PC-3 (cell line): ENCODE results near the gene ZNF799. TPM values are rescaled to one million over a fixed set of nuclear protein-coding genes. Genes with fewer than 3 reads are reported as not detected.
"Not testable (repeated sequence)": the region's sequence is repeated elsewhere in the genome, so short reads cannot be mapped to it uniquely, and the experiment has no call there.

Source experiments
- ATAC-seq: fragments of 200-7000 bp; cut with Tn5 transposase; 2 replicates; pipeline ENCODE4 v1.9.1; 2020; ENCODE audit warnings: mild to moderate bottlenecking, moderate library complexity
- BruUV-seq: library from RNA; stranded (reverse); fragments of 400-500 nt; replicated peaks from 2 replicates; lab custom pipeline; 2021; lab: Mats Ljungman, UMichigan
- CTCF ChIA-PET: fragments of 300-600 bp; sonication (Branson Sonifier 250); formaldehyde crosslinking; loops from one replicate; lab custom pipeline; 2022; ENCODE audit warnings: antibody characterized with exemption; lab: Charles Lee
- POLR2A ChIA-PET: fragments of 300-600 bp; sonication (Branson Sonifier 250); formaldehyde crosslinking; loops from one replicate; lab custom pipeline; 2022; ENCODE audit warnings: antibody characterized with exemption; ENCODE audit not compliant: unreplicated experiment; lab: Charles Lee
- DNase-seq: peaks from one replicate; pipeline ENCODE4 v3.0.0-alpha.2; 2015
- H2AFZ ChIP-seq: fragments of 300-600 bp; sonication (generic); 2 replicates; pipeline ENCODE4 v1.6.0; 2016; ENCODE audit warnings: antibody characterized with exemption, low read length
- H3F3A ChIP-seq: fragments of 300-600 bp; sonication (generic); one replicate; pipeline ENCODE4 v1.6.0; 2017; ENCODE audit warnings: antibody characterized with exemption, low read length, control low read depth, mild to moderate bottlenecking; ENCODE audit not compliant: unreplicated experiment
- H3K27ac ChIP-seq: fragments of 300-600 bp; sonication (generic); 2 replicates; pipeline ENCODE4 v1.5.1; 2016; ENCODE audit warnings: mild to moderate bottlenecking, low read length
- H3K27me3 ChIP-seq: fragments of 300-600 bp; sonication (generic); 2 replicates; pipeline ENCODE4 v1.6.1; 2016; ENCODE audit warnings: low read length, mixed read lengths
- H3K36me3 ChIP-seq: fragments of 300-600 bp; sonication (generic); 2 replicates; pipeline ENCODE4 v1.6.1; 2016; ENCODE audit warnings: low read depth, mixed run types, low read length, mixed read lengths
- H3K4me1 ChIP-seq: fragments of 300-600 bp; sonication (generic); 2 replicates; pipeline ENCODE4 v1.5.1; 2016; ENCODE audit warnings: low read length; ENCODE audit not compliant: insufficient read depth
- H3K4me2 ChIP-seq: fragments of 300-600 bp; sonication (generic); 2 replicates; pipeline ENCODE4 v1.6.0; 2016; ENCODE audit warnings: low read length
- H3K4me3 ChIP-seq: fragments of 300-600 bp; sonication (generic); 2 replicates; pipeline ENCODE4 v1.5.1; 2016; ENCODE audit warnings: mild to moderate bottlenecking, low read length, mixed read lengths
- H3K79me2 ChIP-seq: fragments of 300-600 bp; sonication (generic); 2 replicates; pipeline ENCODE4 v1.6.1; 2017; ENCODE audit warnings: low read length, mixed read lengths
- H3K9ac ChIP-seq: fragments of 300-600 bp; sonication (generic); 2 replicates; pipeline ENCODE4 v1.6.0; 2016; ENCODE audit warnings: mild to moderate bottlenecking, low read length
- H3K9me2 ChIP-seq: fragments of 300-600 bp; sonication (generic); replicated peaks from 2 replicates; pipeline ENCODE4 v1.6.1; 2016; ENCODE audit warnings: mixed run types, low read length, mixed read lengths
- H3K9me3 ChIP-seq: fragments of 300-600 bp; sonication (generic); 2 replicates; pipeline ENCODE4 v1.6.1; 2016; ENCODE audit warnings: low read length, mixed read lengths
- H4K20me1 ChIP-seq: fragments of 300-600 bp; sonication (generic); 2 replicates; pipeline ENCODE4 v1.6.1; 2016; ENCODE audit warnings: low read length, mixed read lengths
- EZH2 ChIP-seq: fragments of 300-600 bp; sonication (generic); IDR thresholded peaks from one replicate; pipeline ENCODE4 v1.6.1; 2017; ENCODE audit warnings: antibody characterized with exemption, mild to moderate bottlenecking, low read length; ENCODE audit not compliant: unreplicated experiment
- EZH2phosphoT487 ChIP-seq: fragments of 300-600 bp; sonication (generic); IDR thresholded peaks from 2 replicates; pipeline ENCODE4 v1.6.1; 2018; ENCODE audit warnings: mild to moderate bottlenecking, antibody characterized with exemption, low read length, borderline replicate concordance
- intact Hi-C: fragments of 100-400 bp; cut with micrococcal nuclease; formaldehyde crosslinking; loops from 2 replicates; pipeline ENCODE4 v1.9.0; 2023
- total RNA-seq: library from RNA; depleted of rRNA; stranded (reverse); fragments of >200 nt; gene quantifications from 2 replicates; pipeline ENCODE4 v1.2.3, GENCODE V29; 2014
- TF ChIP-seq, protein P1 (sequence below): fragments of 300-600 bp; sonication (generic); conservative IDR thresholded peaks from 2 replicates; pipeline ENCODE4 v1.5.1; 2017; ENCODE audit warnings: antibody characterized with exemption, low read depth, mild to moderate bottlenecking, low read length

The ZNF799 gene
- total RNA-seq, 1 experiment from 2014 or later = 5.9 TPM

- DNase-seq (no peak), ATAC-seq (no peak)
- Histone ChIP-seq H3K9me3 (peaks cover 38% of the 10 kb centered on the region), H3K36me3 (peaks cover 71% of the 10 kb centered on the region), H3K9me2 (no peaks in the 10 kb centered on the region), H3K4me1 (no peaks in the 10 kb centered on the region), H3K27me3 (no peaks in the 10 kb centered on the region), H3F3A (no peaks in the 10 kb centered on the region), H3K27ac (no peak overlapping the region), H3K79me2 (no peaks in the 10 kb centered on the region), H3K4me2 (no peak overlapping the region), H3K9ac (no peak overlapping the region), H4K20me1 (no peaks in the 10 kb centered on the region), H2AFZ (no peak overlapping the region), H3K4me3 (no peak overlapping the region)
- CTCF ChIA-PET = no interaction called here
- POLR2A ChIA-PET = no interaction called here
- intact Hi-C loops = no loop called here
- TF ChIP-seq, protein P1, sequence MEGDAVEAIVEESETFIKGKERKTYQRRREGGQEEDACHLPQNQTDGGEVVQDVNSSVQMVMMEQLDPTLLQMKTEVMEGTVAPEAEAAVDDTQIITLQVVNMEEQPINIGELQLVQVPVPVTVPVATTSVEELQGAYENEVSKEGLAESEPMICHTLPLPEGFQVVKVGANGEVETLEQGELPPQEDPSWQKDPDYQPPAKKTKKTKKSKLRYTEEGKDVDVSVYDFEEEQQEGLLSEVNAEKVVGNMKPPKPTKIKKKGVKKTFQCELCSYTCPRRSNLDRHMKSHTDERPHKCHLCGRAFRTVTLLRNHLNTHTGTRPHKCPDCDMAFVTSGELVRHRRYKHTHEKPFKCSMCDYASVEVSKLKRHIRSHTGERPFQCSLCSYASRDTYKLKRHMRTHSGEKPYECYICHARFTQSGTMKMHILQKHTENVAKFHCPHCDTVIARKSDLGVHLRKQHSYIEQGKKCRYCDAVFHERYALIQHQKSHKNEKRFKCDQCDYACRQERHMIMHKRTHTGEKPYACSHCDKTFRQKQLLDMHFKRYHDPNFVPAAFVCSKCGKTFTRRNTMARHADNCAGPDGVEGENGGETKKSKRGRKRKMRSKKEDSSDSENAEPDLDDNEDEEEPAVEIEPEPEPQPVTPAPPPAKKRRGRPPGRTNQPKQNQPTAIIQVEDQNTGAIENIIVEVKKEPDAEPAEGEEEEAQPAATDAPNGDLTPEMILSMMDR = no peak
- no peak for TF ChIP-seq EZH2phosphoT487
- no peak for TF ChIP-seq EZH2
- no TSS peak for BruUV-seq
Measured at GRCh38 chr19:12425888-12426274, 24.8 kb upstream of the ZNF799 start.

DNA sequence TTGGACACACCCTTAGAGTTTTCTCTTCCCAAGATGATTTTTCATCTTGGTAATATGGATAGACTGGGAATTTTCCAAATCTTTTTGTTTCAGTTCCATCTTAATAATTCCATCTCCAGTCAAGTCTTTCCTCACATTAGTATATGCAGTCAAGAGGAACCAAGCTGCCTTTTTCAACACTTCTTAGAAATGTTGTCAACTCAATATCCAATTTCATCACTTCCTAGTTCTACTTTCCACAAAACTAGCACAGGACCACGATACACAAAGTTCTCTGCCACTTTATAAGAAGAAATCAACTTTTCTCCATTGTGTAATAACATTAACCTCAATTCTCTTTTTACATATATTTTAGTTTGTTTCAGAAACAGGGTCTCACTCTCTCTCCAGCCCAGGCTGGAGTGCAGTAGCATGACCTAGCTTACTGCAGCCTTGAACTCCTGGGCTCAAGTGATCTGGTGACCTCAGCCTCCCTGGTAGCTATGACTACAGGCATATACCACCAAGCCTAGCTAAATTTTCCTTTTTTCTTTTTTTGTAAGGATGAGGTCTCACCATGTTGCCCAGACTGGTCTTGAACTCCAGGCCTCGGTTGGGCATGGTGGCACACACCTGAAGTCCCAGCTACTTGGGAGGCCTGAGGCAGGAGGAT, 24.3 kb upstream of the ZNF799 start:
- Histone ChIP-seq H3K27ac (no peak overlapping the region), H3K4me2 (no peak overlapping the region), H4K20me1 (no peaks in the 10 kb centered on the region), H3F3A (no peaks in the 10 kb centered on the region), H2AFZ (no peak overlapping the region), H3K4me1 (no peaks in the 10 kb centered on the region), H3K36me3 (peaks cover 66% of the 10 kb centered on the region), H3K9ac (no peak overlapping the region), H3K9me3 (peaks cover 37% of the 10 kb centered on the region), H3K9me2 (no peaks in the 10 kb centered on the region), H3K4me3 (no peak overlapping the region), H3K79me2 (no peaks in the 10 kb centered on the region), H3K27me3 (no peaks in the 10 kb centered on the region)
- TF ChIP-seq EZH2phosphoT487 = no peak
- TF ChIP-seq, protein P1 = no peak
- no TSS peak for BruUV-seq
- intact Hi-C loops = no loop called here
- DNase-seq (no peak), ATAC-seq (no peak)
- CTCF ChIA-PET = no interaction called here
- POLR2A ChIA-PET = no interaction called here

DNA sequence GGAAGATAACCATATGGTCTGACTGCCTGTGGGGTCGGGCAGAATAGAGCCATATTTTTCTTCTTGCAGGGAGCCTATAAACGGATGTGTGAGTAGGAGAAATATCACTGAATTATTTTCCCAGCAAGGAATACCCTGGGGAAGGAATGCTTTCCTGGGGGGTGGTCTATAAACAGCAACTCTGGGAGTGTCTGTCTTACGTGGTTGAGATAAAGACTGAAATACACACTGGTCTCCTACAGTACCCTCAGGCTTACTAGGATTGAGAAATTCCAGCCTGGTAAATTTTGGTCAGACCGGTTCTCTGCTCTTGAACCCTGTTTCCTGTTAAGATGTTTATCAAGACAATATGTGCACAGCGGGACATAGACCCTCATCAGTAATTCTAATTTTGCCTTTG, 16.2 kb upstream of the ZNF799 start:
- BruUV-seq, ATAC-seq, H3F3A ChIP-seq, H3K4me2 ChIP-seq, H2AFZ ChIP-seq, H3K27ac ChIP-seq, DNase-seq, H3K4me3 ChIP-seq, H3K4me1 ChIP-seq, H3K9me2 ChIP-seq, H3K27me3 ChIP-seq, intact Hi-C loops, H3K9ac ChIP-seq, CTCF ChIA-PET, H4K20me1 ChIP-seq, POLR2A ChIA-PET, H3K79me2 ChIP-seq: not testable (repeated sequence)
- peaks cover 28% of the 10 kb centered on the region for H3K36me3 ChIP-seq
- H3K9me3 ChIP-seq = peaks cover 43% of the 10 kb centered on the region
